Muscle of arm (tissue), 12 donors: ENCODE measurements around the gene SLC35E1. TPM values are rescaled to one million over a fixed set of nuclear protein-coding genes. Genes with fewer than 3 reads are reported as not detected.

Source experiments
- DNase-seq: peaks from one replicate; pipeline ENCODE4 v3.0.0-alpha.2; 2013
- polyA plus RNA-seq, 12 donors: library from polyadenylated mRNA; unstranded; fragments of 120-200 nt; gene quantifications; one replicate each; pipeline ENCODE4 v1.2.1, GENCODE V29; 2013; ENCODE audit not compliant: insufficient read length in 12 of 12

Gene SLC35E1
- polyA plus RNA-seq, 12 donors: 27.4 to 39.6 (median 30.9) TPM; not detected in 1

GRCh38 chr19:16584248-16585093 lies 12.3 kb upstream of the SLC35E1 start:
- DNase-seq: peak; percentile 74

- no peak for DNase-seq
Measured at GRCh38 chr19:16582486-16583261, 10.5 kb upstream of the SLC35E1 start.

GRCh38 chr19:16581971-16582343 lies 9.7 kb upstream of the SLC35E1 start:
- DNase-seq: no peak

GRCh38 chr19:16581145-16581970 lies 9.1 kb upstream of the SLC35E1 start:
- DNase-seq: no peak

- no peak for DNase-seq
Measured at GRCh38 chr19:16579381-16579780, 7.2 kb upstream of the SLC35E1 start.

GRCh38 chr19:16577531-16577985 lies 5.3 kb upstream of the SLC35E1 start:
- DNase-seq: no peak

GRCh38 chr19:16576690-16577530 lies 4.7 kb upstream of the SLC35E1 start:
- no peak for DNase-seq

GRCh38 chr19:16575861-16576689 lies 3.9 kb upstream of the SLC35E1 start:
- DNase-seq: no peak

GRCh38 chr19:16575282-16575681 lies 3.1 kb upstream of the SLC35E1 start:
- DNase-seq: no peak

- no peak for DNase-seq
Measured at GRCh38 chr19:16573925-16574324, 1.7 kb upstream of the SLC35E1 start.

- no peak for DNase-seq
Measured at GRCh38 chr19:16573296-16573695, 1.1 kb upstream of the SLC35E1 start.

GRCh38 chr19:16571822-16572331 lies 338 bp downstream of the SLC35E1 start:
- DNase-seq: no peak

- DNase-seq: no peak
Measured at GRCh38 chr19:16571283-16571682, 932 bp downstream of the SLC35E1 start.

- DNase-seq: no peak
Measured at GRCh38 chr19:16569609-16570320, 2.5 kb downstream of the SLC35E1 start.

GRCh38 chr19:16566702-16567101 lies 5.5 kb downstream of the SLC35E1 start:
- no peak for DNase-seq

GRCh38 chr19:16566161-16566560 lies 6.1 kb downstream of the SLC35E1 start:
- DNase-seq: no peak

- no peak for DNase-seq
Measured at GRCh38 chr19:16564842-16565241, 7.4 kb downstream of the SLC35E1 start.

GRCh38 chr19:16562608-16563025 lies 9.6 kb downstream of the SLC35E1 start:
- no peak for DNase-seq

- DNase-seq: no peak
Measured at GRCh38 chr19:16561382-16561781, 10.8 kb downstream of the SLC35E1 start.
